ELF-1 (cell line): ENCODE measurements around the gene GPR42.
"Not testable (repeated sequence)": the region's sequence is repeated elsewhere in the genome, so short reads cannot be mapped to it uniquely, and the experiment has no call there.

Experiments used
- DNase-seq: peaks from one replicate; pipeline ENCODE4 v3.0.0-alpha.2; 2016; ENCODE audit warnings: low read depth, low spot score

GPR42 gene

GRCh38 chr19:35347171-35347929, 23.5 kb upstream of the GPR42 start, which contains the start of gene FFAR1:
Gene FFAR1 (plus strand): TSS chr19:35347902. CDS start chr19:35351552, 3,650 bp downstream.
- no peak for DNase-seq

- DNase-seq = no peak
Observed at GRCh38 chr19:35347930-35348298, 23.0 kb upstream of the GPR42 start.

GRCh38 chr19:35348911-35349611, 21.8 kb upstream of the GPR42 start:
- peak; percentile 67 for DNase-seq

GRCh38 chr19:35349614-35350521, 21.0 kb upstream of the GPR42 start:
- no peak for DNase-seq

- no peak for DNase-seq
Observed at GRCh38 chr19:35350591-35350990, 20.3 kb upstream of the GPR42 start.

- DNase-seq = no peak
Observed at GRCh38 chr19:35351411-35352176, 19.3 kb upstream of the GPR42 start.

- DNase-seq = no peak
Observed at GRCh38 chr19:35352177-35352447, 18.8 kb upstream of the GPR42 start.

GRCh38 chr19:35352448-35353304, 18.2 kb upstream of the GPR42 start:
- peak; percentile 85 for DNase-seq

- no peak for DNase-seq
Observed at GRCh38 chr19:35353635-35354034, 17.2 kb upstream of the GPR42 start.

GRCh38 chr19:35354898-35355297, 16.0 kb upstream of the GPR42 start:
- DNase-seq = no peak

GRCh38 chr19:35355791-35356460, 14.9 kb upstream of the GPR42 start:
- DNase-seq = no peak

- no peak for DNase-seq
Observed at GRCh38 chr19:35357867-35358573, 12.8 kb upstream of the GPR42 start, which contains the start of gene FFAR3. Gene FFAR3 (plus strand): TSS chr19:35358460. CDS start chr19:35358891, 431 bp downstream.

GRCh38 chr19:35358834-35359233, 12.0 kb upstream of the GPR42 start:
- not testable (repeated sequence) for DNase-seq

GRCh38 chr19:35359395-35359794, 11.5 kb upstream of the GPR42 start:
- not testable (repeated sequence) for DNase-seq

- DNase-seq = not testable (repeated sequence)
Observed at GRCh38 chr19:35360081-35360480, 10.8 kb upstream of the GPR42 start.

GRCh38 chr19:35360880-35361420, 9.9 kb upstream of the GPR42 start:
- DNase-seq = no peak

- no peak for DNase-seq
Observed at GRCh38 chr19:35362261-35363000, 8.4 kb upstream of the GPR42 start.

- DNase-seq = no peak
Observed at GRCh38 chr19:35363001-35363590, 7.8 kb upstream of the GPR42 start.
